T-helper 9 cell (primary cell): ENCODE measurements around the gene STIP1.
"Not testable (repeated sequence)": the region's sequence is repeated elsewhere in the genome, so short reads cannot be mapped to it uniquely, and the experiment has no call there.

Experiments
- DNase-seq: peaks from one replicate; pipeline ENCODE4 v3.0.0-alpha.2; 2020

STIP1 gene

DNA sequence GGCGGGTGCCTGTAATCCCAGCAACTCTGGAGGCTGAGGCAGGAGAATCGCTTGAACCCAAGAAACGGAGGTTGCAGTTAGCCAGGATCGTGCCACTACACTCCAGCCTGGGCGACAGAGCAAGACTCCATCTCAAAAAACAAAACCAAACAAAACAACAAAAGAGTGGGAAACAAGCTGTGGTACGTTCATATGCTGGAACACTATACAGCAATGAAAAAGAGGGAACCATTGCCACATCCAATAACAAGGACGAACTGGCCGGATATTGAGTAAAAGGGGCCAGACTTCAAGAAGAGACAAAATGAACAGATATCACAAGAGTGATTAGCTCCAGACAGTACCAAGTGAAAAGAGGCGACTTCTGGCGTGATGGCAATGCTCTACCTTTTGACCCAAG, 24.9 kb upstream of the STIP1 start:
- no peak for DNase-seq

DNA sequence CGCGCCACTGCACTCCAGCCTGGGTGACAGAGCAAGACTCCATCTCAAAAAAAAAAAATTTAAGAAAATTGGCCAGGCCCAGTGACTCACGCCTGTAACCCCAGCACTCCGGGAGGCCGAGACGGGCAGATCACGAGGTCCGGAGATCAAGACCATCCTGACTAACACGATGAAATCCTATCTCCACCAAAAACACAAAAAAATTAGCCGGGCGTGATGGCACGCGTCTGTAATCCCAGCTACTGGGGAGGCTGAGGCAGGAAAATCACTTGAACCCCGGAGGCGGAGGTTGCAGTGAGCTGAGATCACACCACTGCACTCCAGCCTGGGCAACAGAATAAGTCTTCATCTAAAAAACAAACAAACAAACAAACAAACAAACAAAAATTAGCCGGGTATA, 23.2 kb upstream of the STIP1 start:
- not testable (repeated sequence) for DNase-seq

DNA sequence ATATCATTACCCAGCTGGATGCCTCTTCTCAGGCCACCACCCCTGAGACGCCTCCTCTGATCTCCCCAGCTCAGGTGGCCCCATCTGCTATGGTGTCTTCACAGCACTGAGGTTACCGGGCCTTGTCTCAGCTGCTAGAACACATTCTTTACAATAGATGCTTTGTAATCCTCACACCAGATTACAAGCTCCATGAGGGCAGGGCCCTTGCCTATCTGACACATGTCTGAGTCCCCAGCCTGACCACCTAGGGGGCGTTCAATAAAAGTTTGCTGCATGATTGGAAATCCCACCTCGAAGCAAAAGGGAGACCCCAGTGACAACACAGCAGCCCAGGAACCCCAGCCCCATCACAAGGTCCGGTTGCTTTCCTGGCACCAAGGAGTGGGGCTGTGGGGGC, 22.0 kb upstream of the STIP1 start:
- no peak for DNase-seq

DNA sequence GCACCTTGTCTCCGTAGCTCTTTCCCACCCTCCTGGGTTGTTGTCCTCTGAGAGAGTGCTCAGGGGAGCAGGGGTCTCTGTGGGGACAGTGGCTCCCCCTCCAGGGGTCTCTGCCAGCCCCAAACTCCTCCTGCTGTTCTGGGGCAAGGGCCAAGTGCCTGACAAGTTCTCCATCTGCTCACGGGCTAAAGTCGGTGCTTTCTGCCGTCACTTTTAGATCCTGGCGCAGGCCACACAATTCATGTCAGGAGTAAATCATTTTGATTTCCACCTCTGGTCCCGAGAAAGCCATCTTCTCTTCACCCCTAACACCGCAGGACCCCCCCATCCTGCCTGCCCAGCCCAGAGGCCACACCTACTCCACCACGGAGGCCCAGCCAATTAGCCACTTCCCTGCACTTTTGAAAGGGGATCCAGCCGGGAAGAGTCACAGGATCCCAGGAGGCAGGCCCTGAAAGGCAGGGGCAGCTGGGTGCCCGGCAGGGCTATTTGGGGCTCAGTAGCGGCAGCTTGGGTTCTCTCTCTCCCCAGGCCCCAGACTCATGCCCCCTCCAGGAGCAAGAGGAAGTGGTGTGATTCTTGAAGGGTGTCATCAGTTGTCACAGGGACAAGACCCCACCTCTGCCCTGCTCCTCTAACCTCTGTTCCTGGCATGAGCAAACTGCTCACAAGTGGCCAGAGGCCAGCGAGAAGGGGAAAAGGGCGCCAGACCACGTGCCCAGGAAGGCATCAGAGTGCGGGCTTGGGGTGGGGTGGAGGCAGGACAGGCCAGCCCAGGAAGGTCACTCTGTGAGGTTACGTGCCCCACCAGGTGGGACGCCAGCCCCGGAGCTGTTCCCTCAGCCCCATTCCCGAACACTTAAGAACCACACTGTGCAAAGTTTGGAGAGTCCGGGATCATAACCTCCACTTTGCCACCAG, 21.3 kb upstream of the STIP1 start:
- DNase-seq = no peak

DNA sequence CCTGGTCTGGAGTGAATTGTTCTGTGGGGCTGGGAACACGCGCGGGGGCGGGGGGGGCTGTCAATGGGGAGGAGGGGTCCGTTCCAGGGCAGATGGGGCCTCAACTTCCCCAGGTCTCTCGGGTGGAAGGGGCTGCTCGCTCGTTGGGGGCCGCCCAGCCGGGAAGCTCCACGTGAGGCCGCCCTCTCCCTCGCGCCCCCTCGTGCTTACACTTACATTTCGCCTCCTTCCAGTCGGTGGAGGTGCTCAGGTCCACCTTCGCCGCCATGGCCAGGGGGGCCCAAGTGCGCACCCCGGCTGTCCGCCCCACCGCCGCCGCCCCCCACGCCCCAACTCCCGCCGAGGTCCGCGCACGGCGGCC, 20.5 kb upstream of the STIP1 start:
- DNase-seq = no peak

GRCh38 chr11:64165842-64166635, 19.9 kb upstream of the STIP1 start, which contains the start of gene MACROD1:
Gene MACROD1 (minus strand): TSS chr11:64166113. CDS start chr11:64165994, 119 bp downstream.
- peak; percentile 70 for DNase-seq

DNA sequence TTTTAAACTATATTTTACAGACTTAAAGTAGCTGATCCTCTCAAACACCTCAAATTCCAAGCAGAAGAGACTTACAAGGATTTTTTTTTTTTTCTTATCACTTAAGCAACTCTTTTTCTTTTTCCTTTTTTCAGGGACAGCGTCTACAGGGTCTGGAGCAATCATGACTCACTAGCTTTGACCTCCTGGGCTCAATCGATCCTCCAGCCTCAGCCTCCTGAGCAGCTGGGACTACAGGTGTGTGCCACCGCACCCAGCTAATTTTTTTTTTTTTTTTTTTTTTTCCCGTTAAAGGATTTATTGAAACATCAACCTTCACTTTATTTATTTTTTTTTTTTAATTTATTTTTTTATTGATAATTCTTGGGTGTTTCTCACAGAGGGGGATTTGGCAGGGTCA, 15.6 kb upstream of the STIP1 start:
- DNase-seq = no peak

DNA sequence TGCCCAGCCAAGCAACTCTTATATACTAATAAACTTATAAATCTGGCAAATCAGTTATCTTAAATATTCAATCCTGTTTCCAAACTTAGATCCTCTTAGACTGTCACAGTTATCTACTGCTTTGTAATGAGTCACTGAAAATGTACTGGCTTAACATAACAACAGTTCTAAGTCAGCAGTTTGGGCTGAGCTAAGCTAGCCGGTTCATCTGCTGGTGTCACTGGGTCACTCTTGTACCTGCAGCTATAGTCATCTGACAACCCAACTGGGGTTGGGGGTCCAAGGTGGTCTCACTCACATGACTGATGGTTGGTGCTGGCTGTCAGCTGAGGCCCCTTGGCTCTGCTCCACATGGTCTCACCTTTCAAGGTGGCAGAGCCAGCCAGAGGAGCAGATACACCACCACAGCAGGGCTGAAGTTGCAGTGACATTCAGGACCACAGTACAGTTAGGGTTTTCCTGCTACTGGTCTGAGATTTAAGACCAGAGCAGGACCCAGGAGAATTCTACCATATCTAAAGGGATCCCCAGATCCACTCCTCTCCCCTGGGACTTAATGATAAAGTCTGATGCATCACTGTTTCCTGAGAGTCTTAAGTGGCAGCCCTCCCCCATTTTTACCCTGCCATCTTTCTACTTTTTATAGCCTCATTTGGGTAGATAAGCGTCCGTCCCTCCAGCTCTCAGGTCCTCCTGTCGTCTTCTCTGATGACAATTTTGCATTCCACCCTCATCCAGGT, 12.2 kb upstream of the STIP1 start:
- no peak for DNase-seq

- no peak for DNase-seq
These were observed 9.2 kb upstream of the STIP1 start for GRCh38 chr11:64176751-64177150.

- DNase-seq = no peak
These were observed 7.8 kb upstream of the STIP1 start for GRCh38 chr11:64178203-64178602.

GRCh38 chr11:64178951-64179639, 6.9 kb upstream of the STIP1 start:
- DNase-seq = no peak

- no peak for DNase-seq
These were observed 5.1 kb upstream of the STIP1 start for GRCh38 chr11:64180891-64181290.

DNA sequence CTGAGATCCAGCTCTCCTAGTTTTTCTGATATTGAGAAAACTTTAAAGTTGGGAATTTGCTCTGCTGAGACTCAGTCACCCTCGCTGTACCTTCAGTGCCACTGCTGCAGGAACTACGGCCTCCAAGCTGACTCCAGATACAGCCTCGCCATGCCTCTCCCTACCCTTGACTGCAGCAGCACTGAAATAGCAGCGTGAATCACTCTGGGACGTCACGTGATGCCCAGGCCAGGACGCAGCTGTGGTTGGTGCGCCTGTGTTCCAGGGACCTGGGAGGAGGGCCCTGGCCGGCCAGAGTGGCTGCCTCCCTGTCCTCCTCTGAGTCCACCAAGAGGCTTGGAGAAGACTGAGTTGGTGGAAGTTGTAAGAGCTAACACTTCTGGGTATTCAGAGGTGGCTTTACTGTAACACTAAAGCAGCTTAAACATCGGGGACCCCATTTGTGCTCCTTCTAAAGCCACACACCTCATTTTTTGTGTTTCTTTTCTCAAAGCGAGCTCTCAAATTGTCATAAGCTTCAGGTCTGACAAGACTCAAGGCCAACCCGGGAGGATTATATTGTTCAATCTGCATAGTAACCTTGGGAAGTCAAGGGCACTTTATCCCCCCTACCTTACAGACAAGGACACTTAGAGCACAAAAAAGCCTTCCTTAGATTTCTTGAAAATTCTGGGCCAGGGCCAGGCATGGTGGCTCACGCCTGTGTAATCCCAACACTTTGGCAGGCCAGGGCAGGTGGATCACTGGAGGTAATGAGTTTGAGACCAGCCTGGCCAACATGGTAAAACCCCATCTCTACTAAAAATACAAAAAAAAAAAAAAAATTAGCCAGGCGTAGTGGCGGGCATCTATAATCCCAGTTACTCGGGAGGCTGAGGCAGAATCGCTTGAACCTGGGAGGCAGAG, 4.2 kb upstream of the STIP1 start:
- DNase-seq = no peak

- no peak for DNase-seq
These were observed 2.1 kb upstream of the STIP1 start for GRCh38 chr11:64183890-64184289.

- DNase-seq = peak; percentile 33
These were observed 737 bp upstream of the STIP1 start for GRCh38 chr11:64185175-64185692.

- DNase-seq = no peak
These were observed 658 bp downstream of the STIP1 start for GRCh38 chr11:64186492-64187165.

DNA sequence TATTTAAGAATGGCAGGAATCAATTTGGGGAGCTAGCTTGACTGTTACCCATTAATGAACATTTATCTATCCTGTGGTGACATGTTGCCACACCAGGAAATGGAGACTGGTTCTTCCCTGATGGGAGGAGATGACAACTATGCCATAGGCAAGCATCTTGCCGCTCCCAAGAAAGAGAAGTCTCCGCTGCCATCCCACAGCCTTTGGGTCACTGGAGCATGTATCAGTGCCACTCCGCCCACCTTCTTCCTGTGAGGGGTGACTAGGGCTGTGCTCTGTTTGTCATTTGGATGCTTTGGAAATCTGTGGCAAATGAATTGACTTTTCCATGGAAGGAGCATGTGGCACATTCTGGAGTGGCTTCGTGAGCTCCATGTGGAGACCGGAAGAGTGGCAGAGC, 6.5 kb downstream of the STIP1 start:
- no peak for DNase-seq

GRCh38 chr11:64196626-64197025, 10.7 kb downstream of the STIP1 start:
- DNase-seq = no peak

GRCh38 chr11:64198511-64198910, 12.5 kb downstream of the STIP1 start:
- DNase-seq = no peak

DNA sequence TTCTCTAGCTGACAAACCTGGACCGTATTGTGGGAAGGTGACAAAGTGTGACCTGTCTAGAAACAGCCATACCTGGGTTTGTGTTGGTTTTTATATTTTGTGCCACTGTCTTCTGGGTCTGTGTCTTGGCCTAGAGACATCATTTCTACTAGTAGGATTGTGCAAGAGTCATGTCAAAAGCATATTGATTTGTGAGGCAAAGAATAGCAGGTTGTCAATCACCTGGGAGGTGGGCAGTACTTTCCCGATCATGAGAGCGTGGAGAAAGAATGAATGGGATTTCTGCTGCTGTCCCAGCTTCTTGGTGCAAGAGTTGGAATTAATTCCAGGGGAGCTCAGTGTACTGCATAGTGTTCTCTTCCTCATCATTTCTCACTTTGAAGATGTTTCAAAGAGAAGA, 15.6 kb downstream of the STIP1 start:
- DNase-seq = no peak

- no peak for DNase-seq
These were observed 17.0 kb downstream of the STIP1 start for GRCh38 chr11:64202992-64203391.
